Measurements from ENCODE around the gene C6orf132. TPM values are rescaled to one million over a fixed set of nuclear protein-coding genes. Genes with fewer than 3 reads are reported as not detected.

Gene C6orf132
- total and polyA plus RNA-seq, 2 of the 4 experiments (the other 2 are of a cell fraction) = 0.72 to 1.7 TPM

DNA sequence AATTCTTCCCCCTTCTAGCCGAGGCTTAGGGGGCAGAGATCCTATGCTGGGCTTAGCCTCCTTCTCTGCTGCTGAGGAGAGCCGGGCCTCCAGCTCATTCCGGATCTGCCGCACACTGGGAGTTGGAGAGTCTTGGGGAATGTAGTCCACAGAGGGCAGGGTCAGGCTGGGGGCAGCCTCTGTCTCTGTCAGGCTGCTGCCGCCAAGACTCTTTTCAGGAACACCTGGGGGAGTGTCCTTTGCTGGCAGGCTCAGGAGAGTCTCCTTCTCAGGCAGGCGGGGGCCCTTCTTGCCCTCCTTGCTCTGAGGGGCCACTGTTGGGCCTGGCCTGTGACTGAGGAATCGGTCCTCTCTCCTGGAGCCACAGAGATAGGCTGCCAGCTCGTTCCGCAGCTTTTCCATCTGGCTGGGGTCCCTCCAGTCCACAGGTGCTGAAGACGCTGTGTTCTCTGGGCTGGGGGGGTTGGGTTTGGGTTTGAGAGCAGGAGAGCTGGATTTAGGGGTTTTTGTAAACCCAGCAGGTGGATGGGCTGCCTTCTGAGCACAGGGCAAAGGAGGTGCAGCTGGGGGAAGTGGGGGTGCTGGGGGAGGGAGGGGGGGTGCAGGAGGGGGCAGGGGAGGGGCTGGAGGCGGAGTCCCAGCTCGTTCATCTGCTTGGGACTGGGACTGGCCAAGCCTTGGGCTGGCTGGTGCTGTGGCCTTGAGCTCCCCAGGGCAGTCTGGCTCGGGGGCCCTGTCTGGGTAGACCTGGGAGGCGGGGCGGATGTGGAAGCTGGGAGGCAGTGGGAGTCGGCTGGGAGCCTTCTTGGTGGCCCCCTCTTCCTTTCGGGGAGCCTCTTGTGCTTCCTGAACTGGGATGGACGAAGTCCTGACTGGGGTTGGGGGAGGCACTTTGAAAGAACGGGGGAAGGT lies 36.1 kb downstream of the C6orf132 start:
- no TSS peak for BruUV-seq (replicated peaks)
- Histone ChIP-seq H3K27ac (ENCODE audit: insufficient read depth, low read length) (no peak overlapping the region), H4K5ac (ENCODE audit: low read depth, low read length) (no peak overlapping the region), H2BK5ac (ENCODE audit: low read depth, low read length, poor library complexity, severe bottlenecking) (no peak overlapping the region), H2AK9ac (replicated peaks; ENCODE audit: low read depth, low read length, poor library complexity) (no peak overlapping the region), H3K9me3 (ENCODE audit: control insufficient read depth, insufficient read depth, low read length) (no peaks in the 10 kb centered on the region), H3K36me3 (ENCODE audit: control insufficient read depth, insufficient read depth, low read length) (no peaks in the 10 kb centered on the region; the same call in none of the 2 replicates), H3K14ac (replicated peaks; ENCODE audit: low read depth, low read length) (no peak overlapping the region), H2BK20ac (ENCODE audit: low read depth, low read length) (no peak overlapping the region), H2AFZ (replicated peaks; ENCODE audit: low read length, poor library complexity) (no peak overlapping the region), H3K27me3 (ENCODE audit: control insufficient read depth, insufficient read depth, low read length) (no peaks in the 10 kb centered on the region), H3K4me2 (ENCODE audit: low read depth, low read length) (no peak overlapping the region), H3K4me1 (ENCODE audit: control insufficient read depth, insufficient read depth, low read length) (peaks cover 5% of the 10 kb centered on the region), H4K8ac (ENCODE audit: low read depth in 2 of 2, low read length in 2 of 2) (no peak overlapping the region), H3K4ac (ENCODE audit: low read depth, low read length) (no peak overlapping the region), H4K20me1 (ENCODE audit: insufficient read depth, low read length) (no peaks in the 10 kb centered on the region), H3K18ac (ENCODE audit: low read depth, low read length) (no peak overlapping the region), H3K9ac (ENCODE audit: low read depth, low read length) (no peak overlapping the region), H2BK15ac (ENCODE audit: low read depth, low read length) (no peak overlapping the region), H3K9me1 (ENCODE audit: insufficient read depth, low read length) (peaks cover 8% of the 10 kb centered on the region; the same call in 1 of the 2 replicates), H3K56ac (ENCODE audit: extremely low read depth, insufficient read depth, low read length) (no peak overlapping the region), H3K79me1 (ENCODE audit: low read depth in 1 of 2, low read length in 2 of 2) (no peaks in the 10 kb centered on the region), H4K91ac (ENCODE audit: insufficient read depth, low read depth, low read length) (no peak overlapping the region), H3K23ac (ENCODE audit: low read depth, low read length) (no peak overlapping the region), H2AK5ac (ENCODE audit: low read depth, low read length) (no peak overlapping the region), H3K4me3 (ENCODE audit: insufficient read depth, low read depth, low read length) (no peak overlapping the region), H2BK120ac (ENCODE audit: low read depth, low read length) (no peak overlapping the region)
- in situ Hi-C loops (cut with MboI; ENCODE audit: low sequenced_read_pairs) = no loop called here
- WGBS, 2 experiments (ENCODE audit: extremely low coverage in 2 of 2, insufficient read length in 1 of 2) = 80% methylated on average over 1 of the region's 19 CpGs; no CpG with 5 or more reads in 1 of the 2 experiments
- POLR2A ChIA-PET (ENCODE audit: unreplicated experiment) = no interaction called here
- no peak for TF ChIP-seq CEBPB (IDR thresholded peaks at IDR 0.05; ENCODE audit: low read depth, low read length)
- TF ChIP-seq NFE2L2 (IDR thresholded peaks at IDR 0.05; ENCODE audit: low read depth, low read length) = no peak
- TF ChIP-seq SMC3 (IDR thresholded peaks at IDR 0.05; ENCODE audit: low read depth, low read length) = no peak
- no peak for TF ChIP-seq FOS (IDR thresholded peaks at IDR 0.05; ENCODE audit: low read depth, low read length)
- no peak for TF ChIP-seq MAFK (IDR thresholded peaks at IDR 0.05; ENCODE audit: low read depth, low read length)
- TF ChIP-seq RAD21 (IDR thresholded peaks at IDR 0.05; ENCODE audit: low read length) = no peak
- intact Hi-C loops (cut with micrococcal nuclease) = no loop called here
- CTCF ChIA-PET = no interaction called here
- ATAC-seq (ENCODE audit: low read depth) (no peak), DNase-seq (no peak)
- dilution Hi-C loops (cut with HindIII; ENCODE audit: low sequenced_read_pairs, unreplicated experiment) = no loop called here

All from IMR-90 (cell line).